Measurements from ENCODE around the gene ABCD1. TPM values are rescaled to one million over a fixed set of nuclear protein-coding genes. Genes with fewer than 3 reads are reported as not detected.

Gene ABCD1
- total and polyA plus RNA-seq, 9 of the 15 experiments (the other 6 are each of a cell fraction or from before 2014, with no cell fraction given), result 0.07 to 6.9 (median 2.2) TPM

- no peak for TF ChIP-seq NELFE (IDR thresholded peaks at IDR 0.05; ENCODE audit: insufficient read depth, insufficient read length)
- 0 out of 2 replicates have a peak, but pooled peaks have one; percentile 40 for TF ChIP-seq ZNF263 (CRISPR knock-in tag; IDR thresholded peaks at IDR 0.05; ENCODE audit: borderline replicate concordance)
- TF ChIP-seq ZNF408 (CRISPR knock-in tag; IDR thresholded peaks at IDR 0.05; ENCODE audit: low read depth), result no peak
- TF ChIP-seq CREM (IDR thresholded peaks at IDR 0.05; ENCODE audit: low read depth), result 0 out of 2 replicates have a peak, but pooled peaks have one; percentile 2
- TF ChIP-seq MGA (IDR thresholded peaks at IDR 0.05), result peak; percentile 61; the same call in 1 of the 2 replicates
- peak; percentile 16; the same call in 1 of the 2 replicates for TF ChIP-seq MYC (IDR thresholded peaks at IDR 0.05; ENCODE audit: low read depth, low read length)
- TF ChIP-seq MYC (CRISPR knock-in tag; IDR thresholded peaks at IDR 0.05; ENCODE audit: borderline replicate concordance, low read depth), result no peak
- TF ChIP-seq TFAP4 (CRISPR knock-in tag; IDR thresholded peaks at IDR 0.05; ENCODE audit: borderline replicate concordance), result peak; percentile 45
Observed at GRCh38 chrX:153723351-153724251, 1.1 kb upstream of the ABCD1 start (continued).
